ENCODE measurements around the gene CTSE. TPM values are rescaled to one million over a fixed set of nuclear protein-coding genes. Genes with fewer than 3 reads are reported as not detected.
A peak's percentile ranks its signal among the peaks of the same experiment; 100 is the strongest.

The CTSE gene
- total and polyA plus RNA-seq, 9 of the 15 experiments (the other 6 are each of a cell fraction or from before 2014, with no cell fraction given): 0.04 to 0.18 (median 0.09) TPM; not detected in 4

- peaks cover 11 to 34% of the 10 kb centered on the region in 2 experiments; a peak in 4 of 5 replicates for H3K27me3 ChIP-seq (ENCODE audit: control insufficient read depth in 2 of 2, insufficient read depth in 2 of 2, low read length in 2 of 2)
- H3K9ac ChIP-seq (ENCODE audit: insufficient read depth in 1 of 2, low read depth in 2 of 2, low read length in 2 of 2): no peak overlapping the region
- ChIA-PET POLR2A (interaction anchor here (0.7 to 1.7 kb wide), 2 partner anchors 14 to 20 kb away, joined by 3 to 5 read pairs; no protein-coding TSS in a partner anchor), CTCF (ENCODE audit: low intra/inter-chr PET ratio) (no interaction called here)
- no peak overlapping the region for H3K27ac ChIP-seq (ENCODE audit: extremely low read depth, low read depth, low read length)
- ATAC-seq (peak; percentile 19; the same call in 1 of the 3 replicates), FAIRE-seq (no peak), DNase-seq (ENCODE audit: extremely low read depth in 1 of 4, low spot score in 3 of 4) (no peak)
- no peak overlapping the region for H3K4me2 ChIP-seq (ENCODE audit: insufficient read depth, low read length)
- BruUV-seq (replicated peaks): no TSS peak
- H3K4me1 ChIP-seq (replicated peaks in 1 of 2; ENCODE audit: control insufficient read depth in 2 of 2, insufficient read depth in 2 of 2, low read length in 2 of 2): peaks cover 0 to 4% of the 10 kb centered on the region in 2 experiments; a peak in 1 of 5 replicates
- no peak overlapping the region for H3K4me3 ChIP-seq
- TF ChIP-seq ZNF197 (CRISPR knock-in tag; IDR thresholded peaks at IDR 0.05; ENCODE audit: low read depth) (no peak), TEAD4 (IDR thresholded peaks at IDR 0.05; ENCODE audit: low read length) (no peak), TEAD4 (CRISPR knock-in tag; IDR thresholded peaks at IDR 0.05; ENCODE audit: borderline replicate concordance) (no peak), ZNF76 (CRISPR knock-in tag; IDR thresholded peaks at IDR 0.05; ENCODE audit: borderline replicate concordance) (no peak), NELFE (IDR thresholded peaks at IDR 0.05; ENCODE audit: insufficient read depth, insufficient read length) (no peak), MEF2D (tag; conservative IDR thresholded peaks at IDR 0.05; ENCODE audit: low read depth) (no peak), ZKSCAN3 (CRISPR knock-in tag; IDR thresholded peaks at IDR 0.05) (no peak), EP300 (IDR thresholded peaks at IDR 0.05; ENCODE audit: low read length) (no peak), NR0B1 (IDR thresholded peaks at IDR 0.05; ENCODE audit: partially characterized antibody) (no peak), KAT8 (IDR thresholded peaks at IDR 0.05; ENCODE audit: low read depth) (no peak), NR2F6 (CRISPR knock-in tag; IDR thresholded peaks at IDR 0.05) (no peak)
- in situ Hi-C loops (cut with MboI): no loop called here
- no peaks in the 10 kb centered on the region; the same call in 1 of the 2 replicates for H3K9me3 ChIP-seq (replicated peaks; ENCODE audit: control insufficient read depth, insufficient read depth, low read depth, low read length)
- no peaks in the 10 kb centered on the region for H3K9me1 ChIP-seq (ENCODE audit: control insufficient read depth, insufficient read depth, low read length)
- H4K20me1 ChIP-seq (replicated peaks; ENCODE audit: control insufficient read depth, insufficient read depth, low read length): 0 out of 2 replicates have a peak, but pooled peaks cover 2% of the 10 kb centered on the region
- H2AFZ ChIP-seq (ENCODE audit: low read depth, low read length): no peak overlapping the region
- H3K36me3 ChIP-seq (ENCODE audit: control insufficient read depth, insufficient read depth, low read length): no peaks in the 10 kb centered on the region
- H3K79me2 ChIP-seq (ENCODE audit: control insufficient read depth, insufficient read depth, low read length): no peaks in the 10 kb centered on the region
- WGBS (ENCODE audit: insufficient coverage, low coverage, missing lambda C conversion rate): 0% methylated on average over 4 of the region's 4 CpGs
- intact Hi-C loops (cut with micrococcal nuclease): no loop called here
Measured at GRCh38 chr1:205972081-205972480, 51.6 kb downstream of the CTSE start.
